Embryonic facial prominence (tissue), 1 donor: ENCODE results near the gene CIDEC.
"Not testable (repeated sequence)": the region's sequence is repeated elsewhere in the genome, so short reads cannot be mapped to it uniquely, and the experiment has no call there.

Source experiments
- DNase-seq: peaks from one replicate; pipeline ENCODE4 v3.0.0-alpha.2; 2016; ENCODE audit errors: extremely low spot score

Gene CIDEC

DNA sequence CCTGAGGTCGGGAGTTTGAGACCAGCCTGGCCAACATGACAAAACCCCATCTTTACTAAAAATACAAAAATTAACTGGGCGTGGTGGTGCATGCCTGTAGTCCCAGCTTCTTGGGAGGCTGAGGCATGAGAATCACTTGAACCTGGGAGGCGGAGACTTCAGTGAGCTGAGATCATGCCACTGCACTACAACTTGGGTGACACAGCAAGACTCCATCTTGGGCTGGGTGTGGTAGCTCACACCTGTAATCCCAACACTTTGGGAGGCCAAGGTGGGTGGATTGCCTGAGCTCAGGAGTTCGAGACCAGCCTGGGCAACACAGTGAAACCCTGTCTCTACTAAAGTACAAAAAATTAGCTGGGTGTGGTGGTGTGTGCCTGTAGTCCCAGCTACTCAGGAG, 3.8 kb downstream of the CIDEC start:
- not testable (repeated sequence) for DNase-seq

DNA sequence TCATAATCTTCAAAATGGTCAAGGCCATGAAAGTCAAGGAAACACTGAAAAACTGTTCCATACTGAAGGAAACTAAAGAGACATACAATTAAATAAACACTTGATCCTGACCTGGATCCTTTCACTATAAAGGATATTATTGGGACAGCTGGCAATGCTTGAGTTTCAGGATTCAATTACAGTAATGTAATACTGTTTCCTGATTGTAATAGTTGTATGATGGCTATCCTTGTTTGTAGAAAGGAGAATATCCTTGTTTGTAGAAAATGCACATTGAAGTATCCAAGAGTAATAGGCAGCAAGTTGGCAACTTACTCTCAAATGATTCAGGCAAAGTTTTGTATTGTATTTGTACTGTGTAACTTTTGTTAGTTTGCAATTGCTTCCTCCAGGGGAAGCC, 4.6 kb downstream of the CIDEC start:
- DNase-seq, result no peak

DNA sequence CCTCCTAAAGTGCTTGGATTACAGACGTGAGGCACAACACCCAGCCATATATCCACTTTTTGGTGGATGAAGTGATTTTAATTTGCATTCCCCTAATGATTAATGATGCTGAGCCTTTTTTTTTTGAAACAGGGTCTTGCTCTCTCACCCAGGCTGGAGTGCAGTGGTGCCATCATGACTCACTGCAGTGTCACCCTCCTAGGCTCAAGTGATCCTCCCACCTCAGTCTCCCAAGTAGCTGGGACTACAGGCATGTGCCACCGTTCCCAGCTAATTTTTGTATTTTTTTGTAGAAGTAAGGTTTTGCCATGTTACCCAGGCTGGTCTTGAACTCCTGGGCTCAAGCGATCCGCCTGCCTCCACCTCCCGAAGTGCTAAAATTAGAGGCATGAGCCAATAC, 8.0 kb downstream of the CIDEC start:
- DNase-seq, result not testable (repeated sequence)

DNA sequence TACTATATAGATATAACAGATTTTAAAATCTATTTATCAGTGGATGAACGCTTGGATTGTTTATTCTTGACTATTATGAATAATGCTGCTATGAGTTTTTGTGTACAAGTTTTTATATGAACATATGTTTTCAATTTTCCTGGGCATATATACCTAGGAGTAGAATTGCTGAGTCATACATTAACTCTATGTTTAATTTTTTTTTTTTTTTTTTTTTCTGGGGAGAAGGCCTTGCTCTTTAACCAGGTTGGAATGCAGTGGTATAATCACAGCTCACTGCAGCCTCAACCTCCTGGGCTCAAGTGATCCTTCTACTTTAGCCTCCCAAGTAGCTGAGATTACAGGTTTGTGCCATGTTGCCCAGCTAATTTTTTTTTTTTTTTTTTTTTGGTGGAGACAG, 9.1 kb downstream of the CIDEC start:
- DNase-seq, result no peak

DNA sequence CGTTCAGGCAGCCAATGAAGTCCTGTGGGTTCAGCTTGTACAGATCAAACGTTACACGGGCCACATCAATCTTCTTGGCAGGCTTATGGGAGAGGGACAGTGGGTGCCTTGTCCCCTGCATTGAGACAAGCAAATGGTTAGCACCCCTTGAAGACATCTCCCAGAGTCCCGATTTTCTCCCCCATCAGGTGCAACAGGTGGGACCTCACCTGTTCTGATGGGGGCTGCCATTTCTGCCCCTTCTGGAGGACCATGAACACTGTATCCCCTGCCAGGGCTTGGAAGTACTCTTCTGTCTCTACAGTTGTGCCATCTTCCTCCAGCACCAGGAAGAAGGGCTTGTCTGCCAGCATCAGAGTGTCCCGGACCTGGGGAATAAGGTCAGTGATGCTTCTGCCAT, 10.1 kb downstream of the CIDEC start:
- DNase-seq, result no peak

DNA sequence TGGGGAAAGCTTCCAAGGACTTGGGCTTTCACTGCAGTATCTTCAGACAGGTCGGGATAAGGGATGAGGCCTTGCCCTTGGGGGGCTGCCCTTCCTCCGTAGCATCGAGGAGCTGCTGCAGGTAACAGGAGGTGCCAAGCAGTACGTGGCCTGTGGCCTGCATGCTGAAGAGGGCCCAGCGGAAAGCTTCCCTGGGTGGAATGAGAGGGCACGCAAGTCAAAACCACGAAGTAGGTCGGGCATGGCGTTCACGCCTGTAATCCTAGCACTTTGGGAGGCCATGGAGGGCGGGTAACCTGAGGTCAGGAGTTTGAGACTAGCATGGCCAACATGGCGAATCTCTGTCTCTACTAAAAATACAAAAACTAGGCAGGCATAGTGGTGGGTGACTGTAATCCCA, 12.9 kb downstream of the CIDEC start:
- no peak for DNase-seq

DNA sequence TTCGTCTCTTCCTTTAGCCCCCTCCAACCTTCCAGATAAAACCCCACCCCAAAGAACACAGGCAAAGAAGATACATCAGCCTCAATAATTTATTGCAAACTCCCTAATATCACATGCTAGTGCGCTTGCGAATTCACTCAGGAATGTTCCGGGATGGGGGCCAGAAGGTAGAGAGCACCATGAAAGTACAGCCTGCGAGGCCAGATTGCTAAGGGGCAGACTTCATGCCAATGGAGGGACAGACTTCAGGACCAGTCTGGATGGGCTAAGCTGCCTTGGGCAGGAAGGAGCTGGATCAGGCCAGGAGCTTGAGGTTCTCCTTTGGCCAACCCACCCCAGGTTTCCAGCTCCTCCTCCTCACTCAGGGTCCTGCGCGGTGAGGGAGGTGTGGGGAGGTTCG, 13.4 kb downstream of the CIDEC start:
- DNase-seq, result no peak

DNA sequence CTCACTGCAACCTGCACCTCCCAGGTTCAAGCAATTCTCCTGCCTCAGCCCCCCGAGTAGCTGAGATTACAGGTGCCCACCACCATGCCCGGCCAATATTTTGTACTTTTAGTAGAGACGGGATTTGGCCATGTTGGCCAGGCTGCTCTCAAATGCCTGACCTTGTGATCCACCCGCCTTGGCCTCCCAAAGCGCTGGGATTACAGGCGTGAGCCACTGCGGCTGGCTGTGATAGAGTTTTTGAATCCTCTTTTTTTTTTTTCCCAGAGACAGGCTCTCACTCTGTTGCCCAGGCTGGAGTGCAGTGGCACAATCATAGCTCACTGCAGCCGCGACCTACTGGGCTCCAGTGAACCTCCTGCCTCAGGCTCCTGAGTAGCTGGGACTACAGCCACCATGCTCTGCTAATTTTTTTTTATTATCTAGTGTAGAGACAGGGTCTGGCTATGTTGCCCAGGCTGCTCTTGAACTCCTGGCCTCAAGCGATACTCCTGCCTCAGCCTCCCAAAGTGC, 14.9 kb downstream of the CIDEC start:
- not testable (repeated sequence) for DNase-seq

DNA sequence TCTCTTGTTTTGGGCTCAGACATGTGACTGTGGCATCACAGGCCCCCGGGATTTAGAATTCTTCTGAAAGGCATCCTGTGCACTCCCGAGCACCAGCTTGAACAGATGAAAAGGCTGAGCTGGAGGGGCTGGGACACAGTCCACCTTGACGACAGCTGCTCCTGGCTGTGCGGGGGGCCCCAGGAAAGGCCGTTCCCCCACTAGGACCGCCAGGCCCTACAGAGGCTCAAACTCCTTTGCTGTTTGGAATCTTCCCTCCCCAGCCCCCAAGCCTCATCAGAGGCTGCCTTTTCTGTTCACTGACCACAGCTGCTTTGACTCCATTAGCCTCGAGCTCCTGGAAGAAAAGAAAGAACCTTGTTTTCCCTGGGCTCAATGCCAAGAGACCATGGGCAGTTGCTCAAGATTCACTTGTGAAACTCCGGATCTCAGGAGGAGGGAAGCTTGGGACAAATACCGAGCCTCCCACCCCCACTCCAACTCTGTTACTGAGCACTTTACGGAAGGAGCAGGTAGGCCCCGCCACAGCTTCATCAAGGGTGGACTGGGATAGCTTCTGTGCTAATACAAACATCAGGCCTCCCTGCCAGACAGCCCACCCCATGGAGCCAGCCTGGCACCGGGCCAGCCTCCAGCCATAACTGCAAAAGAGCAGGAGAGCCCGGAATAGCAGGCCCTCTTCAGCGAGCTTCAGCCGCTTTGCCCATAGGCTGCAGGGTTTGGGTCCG, 15.7 kb downstream of the CIDEC start:
- peak; percentile 9 for DNase-seq

DNA sequence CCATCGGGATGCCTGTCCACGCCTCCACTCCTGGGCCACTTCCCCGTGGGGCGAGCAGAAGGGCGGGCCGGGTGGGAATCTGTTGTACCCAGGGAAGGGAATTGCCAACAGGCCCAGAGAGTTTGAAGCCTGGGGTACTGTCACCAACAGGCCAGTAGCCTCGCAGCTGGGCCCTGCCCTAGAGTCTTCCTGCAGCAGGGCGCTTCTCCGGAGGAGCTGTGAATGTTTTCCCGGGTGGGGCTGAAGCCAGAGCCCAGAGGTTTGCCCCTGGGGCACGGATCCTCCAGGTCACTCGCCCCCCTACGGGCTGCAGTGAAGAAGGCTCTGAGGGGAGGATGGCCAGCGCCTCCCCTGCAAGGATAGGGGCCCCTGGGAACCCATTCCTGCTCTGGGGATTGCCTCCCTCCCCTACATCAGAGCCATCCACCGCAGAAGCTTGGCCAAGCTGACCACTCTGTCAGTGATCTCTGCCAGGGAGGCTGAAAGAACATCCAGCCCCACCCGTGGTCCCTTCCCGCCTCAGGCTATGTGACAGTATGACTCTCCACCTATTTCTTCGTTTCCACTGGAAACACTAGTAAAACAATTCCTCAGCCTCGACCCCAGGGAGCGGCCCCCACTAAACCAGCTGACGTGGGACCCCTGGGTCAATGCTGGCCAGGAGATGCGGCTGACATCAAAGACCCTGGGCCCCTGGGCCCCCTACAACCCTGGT, 16.8 kb downstream of the CIDEC start:
- no peak for DNase-seq

DNA sequence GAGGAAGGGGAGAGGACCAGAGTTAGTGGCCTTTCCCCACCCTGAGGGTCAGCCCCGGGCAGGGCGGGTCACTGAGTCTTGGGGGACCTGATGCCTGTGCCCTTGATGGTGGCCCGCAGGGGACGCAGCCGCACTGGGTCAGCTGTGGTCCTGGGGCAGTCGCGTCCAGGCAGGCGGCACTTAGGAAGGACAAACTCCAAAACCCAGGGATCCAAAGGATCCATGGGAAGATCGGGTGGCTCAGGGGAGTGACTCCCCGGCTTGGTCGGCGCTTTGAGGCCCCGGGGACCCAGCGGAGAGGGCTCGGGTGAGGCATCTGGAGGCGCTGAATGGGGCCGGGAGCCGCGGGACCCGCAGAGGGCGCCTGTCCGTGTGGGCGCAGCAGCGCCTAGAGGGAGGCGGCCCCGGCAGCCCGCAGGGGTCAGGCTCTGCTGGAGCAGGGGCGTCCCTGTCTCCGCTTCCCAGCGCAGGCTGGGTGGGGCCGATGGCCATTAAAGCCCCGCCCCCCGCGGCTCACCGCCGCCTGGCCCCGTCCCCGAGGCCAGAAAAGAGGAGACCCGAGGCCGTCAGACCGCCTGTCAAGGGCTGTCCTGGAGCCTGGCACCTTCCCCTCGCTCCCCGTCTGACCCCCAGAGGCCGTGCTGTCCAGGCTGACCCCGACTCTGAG, 17.5 kb downstream of the CIDEC start:
- no peak for DNase-seq

DNA sequence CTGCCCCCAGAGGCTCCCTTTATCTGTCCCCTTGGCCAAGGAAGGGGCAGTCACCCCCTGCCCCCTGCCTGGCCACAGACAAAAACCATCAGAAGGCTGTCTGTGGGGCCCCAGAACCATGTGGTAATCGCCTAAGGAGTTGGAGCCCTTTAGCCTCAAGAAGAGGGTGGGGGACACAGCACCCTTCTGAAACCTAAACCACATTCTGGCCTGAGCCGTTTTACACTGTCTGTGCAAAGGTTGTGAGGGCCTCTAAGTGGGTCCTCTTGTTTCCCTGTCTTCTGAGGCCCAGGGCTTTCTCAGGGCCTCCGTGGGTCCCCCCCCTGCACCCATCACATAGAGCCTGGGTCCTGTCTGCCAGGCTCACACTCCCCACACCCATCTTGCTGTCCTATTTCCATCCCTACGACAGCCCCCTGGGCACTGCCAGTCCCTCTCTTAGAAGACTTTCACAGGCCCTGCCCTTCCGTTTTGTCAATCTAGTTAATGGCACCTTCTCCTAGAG, 18.4 kb downstream of the CIDEC start:
- no peak for DNase-seq

DNA sequence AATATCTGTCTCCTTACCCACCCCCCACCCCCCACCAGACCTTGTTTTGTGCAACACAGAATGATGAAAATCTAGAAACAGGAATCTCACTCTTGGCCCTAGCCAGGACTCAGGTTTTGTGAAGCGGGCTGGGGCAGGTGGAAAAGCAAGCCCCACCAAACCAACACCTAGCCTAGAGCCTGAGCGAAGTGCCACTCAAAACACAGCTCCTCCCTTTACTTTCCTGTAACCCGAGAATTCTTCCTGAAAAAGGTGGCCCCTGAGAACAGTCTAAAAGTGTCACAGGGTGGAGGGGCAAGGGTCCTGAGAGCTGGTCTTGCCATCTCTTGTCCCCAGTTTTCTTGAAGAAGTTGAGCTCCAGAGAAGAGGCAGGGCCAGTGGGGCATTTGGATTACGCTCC, 18.9 kb downstream of the CIDEC start:
- no peak for DNase-seq

DNA sequence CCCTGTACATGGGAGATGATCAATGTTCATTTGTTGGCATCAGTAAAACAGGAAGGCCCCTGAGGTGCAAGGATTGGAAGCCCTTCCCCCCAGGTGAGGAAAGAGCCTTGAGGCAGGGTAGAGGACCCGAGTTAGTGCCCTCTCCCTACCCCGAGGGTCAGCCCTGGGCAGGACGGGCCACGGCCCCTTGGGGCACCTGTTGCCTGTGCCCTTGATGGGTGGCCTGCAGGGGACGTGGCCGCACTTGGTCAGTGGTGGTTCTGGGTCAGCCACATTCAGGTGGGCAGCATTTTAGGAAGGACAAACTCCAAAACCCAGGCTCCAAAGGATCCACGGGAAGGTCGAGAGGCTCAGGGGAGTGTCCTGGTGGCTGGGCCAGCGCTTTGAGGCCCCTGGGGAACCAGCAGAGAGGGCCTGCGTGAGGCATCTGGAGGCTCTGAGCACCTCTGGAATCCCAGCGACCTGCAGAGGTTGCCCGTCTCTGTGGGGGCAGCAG, 20.5 kb downstream of the CIDEC start:
- no peak for DNase-seq

DNA sequence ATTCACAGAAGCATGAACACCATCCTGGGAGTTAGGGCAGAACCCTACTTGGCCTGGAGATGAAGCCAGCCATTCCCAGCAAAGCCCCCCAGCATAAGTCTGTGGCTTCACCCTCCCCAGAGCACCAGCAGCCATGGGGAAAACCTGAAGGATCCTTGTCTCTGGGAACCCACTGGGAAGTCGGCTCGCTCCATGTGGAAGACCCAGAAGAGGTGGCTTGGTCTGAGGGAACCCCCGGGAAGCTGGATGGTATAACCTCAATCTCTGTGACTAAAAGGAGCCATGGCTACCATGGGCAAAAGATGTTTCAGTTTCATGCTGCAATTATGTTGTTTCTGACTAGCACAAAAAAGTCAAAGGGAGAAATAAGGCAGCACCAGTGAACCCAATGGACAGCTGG, 24.5 kb downstream of the CIDEC start:
- no peak for DNase-seq

DNA sequence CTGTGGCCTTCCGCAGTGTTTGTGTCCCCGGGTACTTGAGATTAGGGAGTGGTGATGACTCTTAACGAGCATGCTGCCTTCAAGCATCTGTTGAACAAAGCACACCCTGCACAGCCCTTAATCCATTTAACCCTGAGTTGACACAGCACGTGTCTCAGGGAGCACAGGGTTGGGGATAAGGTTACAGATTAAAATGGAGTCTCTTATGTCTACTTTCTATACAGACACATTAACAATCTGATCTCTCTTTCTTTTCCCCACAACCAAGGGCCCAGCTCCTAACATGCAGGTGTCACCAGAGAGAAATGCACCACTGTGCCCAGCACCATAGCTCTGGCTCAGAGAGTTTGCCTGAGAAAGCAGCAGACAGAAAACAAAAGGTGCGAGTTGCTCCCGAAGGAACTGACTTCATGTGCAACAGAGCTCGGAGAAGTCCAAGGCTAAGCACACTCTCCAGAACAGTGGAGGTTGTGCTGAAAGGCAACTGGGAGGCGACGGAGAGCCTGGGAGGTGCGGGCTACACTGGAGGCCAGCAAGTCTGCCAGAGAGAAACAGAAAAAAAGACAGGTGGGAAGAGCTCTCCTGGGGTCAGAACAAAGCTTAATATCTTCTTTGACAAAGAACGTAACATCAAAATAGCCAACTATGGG, 25.6 kb downstream of the CIDEC start:
- DNase-seq, result not testable (repeated sequence)

DNA sequence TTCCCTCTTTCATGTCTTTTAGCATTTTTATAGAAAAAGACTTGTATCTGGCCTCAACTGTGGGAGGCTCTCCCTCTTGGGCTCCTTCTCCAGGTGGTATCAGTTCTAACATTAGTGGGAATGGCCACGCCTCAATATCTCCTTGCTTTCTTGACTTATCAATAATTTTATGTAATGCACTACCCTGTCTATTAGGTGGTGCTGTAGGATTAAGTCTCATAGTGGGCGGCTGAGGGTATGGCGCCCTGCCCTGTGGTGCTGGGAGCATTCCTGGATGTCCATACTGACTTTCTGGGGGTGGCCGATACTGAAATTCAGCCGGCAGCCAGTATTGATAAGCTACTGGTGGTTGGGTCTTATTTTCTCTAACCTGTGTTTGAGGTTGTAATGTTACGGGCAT, 27.5 kb downstream of the CIDEC start:
- DNase-seq, result no peak

DNA sequence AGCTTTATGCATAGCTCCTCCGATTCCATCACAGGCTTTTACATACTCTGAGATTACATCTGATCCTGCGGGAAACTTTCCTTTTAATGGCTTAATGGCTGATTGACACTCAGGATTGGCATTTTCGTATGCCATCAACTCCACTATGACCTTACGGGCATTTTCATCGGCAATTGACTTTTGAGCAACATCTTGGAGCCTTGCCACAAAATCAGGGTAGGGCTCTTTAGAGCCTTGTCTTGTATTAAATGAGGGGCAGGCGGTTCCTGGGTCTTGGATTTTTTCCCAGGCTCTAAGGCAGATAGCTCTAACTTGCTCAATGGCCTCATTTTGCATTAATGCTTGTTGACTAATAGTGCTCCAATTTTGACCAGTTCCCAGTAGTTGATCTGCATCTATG, 28.1 kb downstream of the CIDEC start:
- DNase-seq, result not testable (repeated sequence)

DNA sequence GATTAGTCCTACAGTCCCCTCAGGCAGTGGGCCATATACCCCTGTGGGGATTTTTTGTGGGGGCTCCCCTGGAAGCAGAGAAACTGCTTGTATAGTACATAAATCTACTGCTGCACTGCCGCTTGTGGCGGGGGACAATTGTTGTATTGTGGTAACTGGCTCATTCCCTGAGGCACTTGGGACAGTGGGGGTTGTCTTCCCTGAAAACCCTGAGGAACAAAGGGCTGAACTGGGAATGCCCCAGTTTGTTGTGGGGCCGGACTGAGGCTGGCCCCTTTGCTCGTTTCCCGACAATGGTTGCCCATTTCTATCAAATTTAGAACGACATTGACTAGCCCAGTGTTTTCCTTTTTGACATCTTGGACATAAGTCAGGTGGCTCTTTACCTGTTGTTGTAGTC, 28.7 kb downstream of the CIDEC start:
- DNase-seq, result not testable (repeated sequence)

DNA sequence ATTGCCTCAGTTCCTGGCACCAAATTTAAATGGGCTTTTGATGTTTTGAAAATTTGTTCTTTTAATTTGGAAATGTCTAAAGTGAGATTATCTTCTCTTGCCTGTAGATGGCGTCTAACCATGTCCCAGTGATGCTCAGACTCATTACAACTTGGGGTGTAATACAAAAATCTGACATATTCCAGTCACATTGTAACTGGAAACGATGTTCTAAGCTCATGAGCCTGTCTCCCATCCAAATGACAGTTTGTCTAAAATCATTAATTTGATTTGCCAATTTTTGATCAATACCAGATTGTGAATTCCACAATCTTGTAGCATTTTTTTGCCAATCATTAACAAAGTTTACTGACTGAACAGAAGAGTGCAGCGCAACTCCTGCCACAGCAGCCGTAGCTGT, 31.2 kb downstream of the CIDEC start:
- DNase-seq, result not testable (repeated sequence)

DNA sequence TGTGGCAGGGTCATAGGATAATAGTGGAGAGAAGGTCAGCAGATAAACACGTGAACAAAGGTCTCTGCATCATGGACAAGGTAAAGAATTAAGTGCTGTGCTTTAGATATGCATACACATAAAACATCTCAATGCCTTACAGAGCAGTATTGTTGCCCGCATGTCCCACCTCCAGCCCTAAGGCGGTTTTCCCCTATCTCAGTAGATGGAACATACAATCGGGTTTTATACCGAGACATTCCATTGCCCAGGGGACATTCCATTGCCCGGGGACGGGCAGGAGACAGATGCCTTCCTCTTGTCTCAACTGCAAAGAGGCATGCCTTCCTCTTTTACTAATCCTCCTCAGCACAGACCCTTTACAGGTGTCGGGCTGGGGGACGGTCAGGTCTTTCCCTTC, 32.2 kb downstream of the CIDEC start:
- not testable (repeated sequence) for DNase-seq
